ENCODE results near the gene PCSK7. TPM values are rescaled to one million over a fixed set of nuclear protein-coding genes. Genes with fewer than 3 reads are reported as not detected.
"Not testable (repeated sequence)": the region's sequence is repeated elsewhere in the genome, so short reads cannot be mapped to it uniquely, and the experiment has no call there.

The PCSK7 gene
- total RNA-seq, 1 donor from 2014 or later: 341 TPM

DNA sequence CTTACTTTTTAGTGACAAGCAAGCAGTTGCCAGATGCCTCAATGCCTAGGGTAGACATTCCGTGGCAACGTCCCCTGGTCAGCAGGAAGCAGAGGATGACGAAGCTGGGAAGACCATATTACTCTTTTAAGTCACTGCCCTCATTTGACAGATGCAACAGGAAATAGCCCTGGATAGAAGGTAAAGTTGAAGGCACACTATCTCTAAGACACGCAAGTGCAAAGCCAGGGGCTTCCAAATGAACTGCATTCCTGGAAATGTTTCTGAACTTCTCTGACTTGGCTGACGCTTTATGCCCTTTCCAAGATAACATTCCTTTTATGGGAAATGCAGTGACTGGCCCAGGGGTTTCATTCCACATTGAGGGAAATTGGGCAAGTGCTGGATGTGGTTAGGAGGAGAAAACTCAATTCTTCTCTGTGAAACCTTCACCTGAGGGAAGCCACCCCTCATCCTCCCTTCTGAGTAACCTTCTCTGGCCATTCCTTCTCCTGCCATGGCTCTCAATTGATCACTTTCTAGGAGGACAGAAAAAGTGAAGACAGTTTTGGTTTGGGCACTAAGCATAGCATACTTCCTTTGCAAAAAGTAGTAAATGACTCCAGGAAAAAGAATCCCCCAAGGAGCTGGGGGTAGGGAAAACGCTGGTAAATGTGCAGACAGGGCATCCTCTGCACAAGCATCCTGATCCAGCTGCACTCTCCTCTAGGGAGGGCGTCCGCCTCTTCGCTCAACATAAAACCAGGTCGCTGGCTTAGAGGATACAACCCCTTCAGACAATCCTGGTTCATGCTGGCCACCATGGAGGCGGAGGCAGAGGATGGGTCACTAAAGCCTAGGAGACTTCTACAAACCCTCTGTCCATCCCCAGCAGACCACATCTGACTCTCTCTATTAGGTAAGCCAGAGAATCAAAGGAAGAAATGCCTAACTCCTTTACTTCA, 14.5 kb downstream of the PCSK7 start:
- ChIA-PET POLR2A (interaction anchor here (1.0 to 1.5 kb wide), 3 partner anchors 21 to 36 kb away, joined by 3 to 4 read pairs (median 4); no protein-coding TSS in a partner anchor), CTCF (no interaction called here)
- intact Hi-C loops (cut with micrococcal nuclease): no loop called here
- Mint-ChIP-seq H3K4me1 (peaks cover 2% of the 10 kb centered on the region), H3K27ac (no peak overlapping the region), H3K27me3 (no peaks in the 10 kb centered on the region), H3K4me3 (no peak overlapping the region), H3K36me3 (ENCODE audit: low read depth) (peaks cover 90% of the 10 kb centered on the region), H3K9me3 (no peaks in the 10 kb centered on the region)
- DNase-seq: no peak
- no peak for ATAC-seq (ENCODE audit: low read depth)
- TF ChIP-seq, protein P1, sequence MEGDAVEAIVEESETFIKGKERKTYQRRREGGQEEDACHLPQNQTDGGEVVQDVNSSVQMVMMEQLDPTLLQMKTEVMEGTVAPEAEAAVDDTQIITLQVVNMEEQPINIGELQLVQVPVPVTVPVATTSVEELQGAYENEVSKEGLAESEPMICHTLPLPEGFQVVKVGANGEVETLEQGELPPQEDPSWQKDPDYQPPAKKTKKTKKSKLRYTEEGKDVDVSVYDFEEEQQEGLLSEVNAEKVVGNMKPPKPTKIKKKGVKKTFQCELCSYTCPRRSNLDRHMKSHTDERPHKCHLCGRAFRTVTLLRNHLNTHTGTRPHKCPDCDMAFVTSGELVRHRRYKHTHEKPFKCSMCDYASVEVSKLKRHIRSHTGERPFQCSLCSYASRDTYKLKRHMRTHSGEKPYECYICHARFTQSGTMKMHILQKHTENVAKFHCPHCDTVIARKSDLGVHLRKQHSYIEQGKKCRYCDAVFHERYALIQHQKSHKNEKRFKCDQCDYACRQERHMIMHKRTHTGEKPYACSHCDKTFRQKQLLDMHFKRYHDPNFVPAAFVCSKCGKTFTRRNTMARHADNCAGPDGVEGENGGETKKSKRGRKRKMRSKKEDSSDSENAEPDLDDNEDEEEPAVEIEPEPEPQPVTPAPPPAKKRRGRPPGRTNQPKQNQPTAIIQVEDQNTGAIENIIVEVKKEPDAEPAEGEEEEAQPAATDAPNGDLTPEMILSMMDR (IDR thresholded peaks at IDR 0.05): no peak

DNA sequence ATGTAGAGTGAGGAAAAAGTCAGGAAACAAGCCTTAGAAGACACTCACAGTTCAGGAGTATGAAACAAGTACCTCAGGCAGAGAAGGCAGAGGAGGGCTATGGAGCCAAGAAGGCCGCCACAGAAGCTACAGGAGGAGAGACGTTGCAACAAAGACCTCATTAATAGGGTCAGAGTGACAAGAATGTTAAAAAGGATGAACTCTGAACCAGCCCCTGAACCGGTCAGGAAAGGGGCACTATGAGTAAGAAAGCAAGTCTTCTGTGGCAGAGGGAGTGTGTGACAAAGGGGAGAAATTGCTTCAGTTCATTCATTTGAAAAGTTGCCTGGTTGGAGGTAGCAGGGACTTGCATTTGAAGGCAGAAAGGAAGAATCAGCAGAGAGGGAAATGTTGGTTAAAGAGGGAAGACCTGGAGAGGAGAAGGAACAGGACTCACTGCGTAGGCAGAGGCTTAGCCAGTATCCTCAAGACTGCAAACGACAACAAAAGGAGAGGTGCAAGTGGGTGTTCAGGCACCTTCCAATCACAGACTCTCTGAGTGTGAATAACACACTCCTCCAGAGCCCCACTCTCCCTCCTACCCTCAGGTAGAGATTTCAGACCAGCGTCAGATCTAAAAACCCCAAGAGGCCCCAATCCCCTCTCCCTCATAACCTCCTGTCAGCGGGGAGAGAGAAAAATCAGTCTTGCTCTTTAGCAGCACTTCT, 17.3 kb downstream of the PCSK7 start:
- intact Hi-C loops (cut with micrococcal nuclease): no loop called here
- no peaks in the 10 kb centered on the region for H3K4me1 Mint-ChIP-seq
- ATAC-seq (ENCODE audit: low read depth): no peak
- peaks cover 89% of the 10 kb centered on the region for H3K36me3 Mint-ChIP-seq (ENCODE audit: low read depth)
- no peak overlapping the region for H3K27ac Mint-ChIP-seq
- H3K4me3 Mint-ChIP-seq: no peak overlapping the region
- no peaks in the 10 kb centered on the region for H3K27me3 Mint-ChIP-seq
- H3K9me3 Mint-ChIP-seq: no peaks in the 10 kb centered on the region
- TF ChIP-seq, protein P1 (IDR thresholded peaks at IDR 0.05): no peak
- CTCF ChIA-PET: no interaction called here
- POLR2A ChIA-PET: interaction anchor here (0.7 to 1.0 kb wide), 4 partner anchors 33 to 100 kb away, joined by 3 to 4 read pairs (median 4); no protein-coding TSS in a partner anchor
- no peak for DNase-seq

DNA sequence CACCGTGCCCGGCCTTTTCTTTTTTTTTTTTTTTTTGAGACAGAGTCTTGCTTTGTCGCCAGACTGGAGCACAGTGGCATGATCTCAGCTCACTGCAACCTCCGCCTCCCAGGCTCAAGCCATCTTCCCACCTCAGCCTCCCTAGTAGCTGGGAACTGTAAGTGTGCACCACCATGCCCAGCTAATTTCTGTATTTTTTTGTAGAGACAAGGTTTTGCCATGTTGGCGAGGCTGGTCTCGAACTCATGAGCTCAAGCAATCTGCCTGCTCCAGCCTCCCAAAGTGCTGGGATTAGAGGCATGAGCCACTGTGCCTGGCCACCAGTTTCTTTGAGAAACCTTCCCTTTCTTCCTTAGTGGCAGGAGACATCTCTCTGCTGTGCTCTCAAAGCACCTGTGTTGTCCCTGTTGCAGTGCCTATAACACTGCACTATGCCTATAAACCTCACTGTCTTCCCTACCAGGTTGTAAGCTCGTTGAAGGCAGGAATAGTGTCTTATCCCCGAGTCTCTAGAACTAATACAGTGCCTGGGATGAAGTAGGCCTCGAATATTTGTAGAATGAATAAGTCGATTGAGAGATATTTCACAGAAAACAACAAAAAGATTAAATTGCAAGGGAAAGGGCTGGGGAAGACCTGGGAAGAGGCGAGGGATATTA, 19.0 kb downstream of the PCSK7 start:
- no peaks in the 10 kb centered on the region for H3K9me3 Mint-ChIP-seq
- H3K36me3 Mint-ChIP-seq (ENCODE audit: low read depth): peaks cover 78% of the 10 kb centered on the region
- CTCF ChIA-PET: no interaction called here
- ATAC-seq (ENCODE audit: low read depth): no peak
- no peak for DNase-seq
- no peaks in the 10 kb centered on the region for H3K27me3 Mint-ChIP-seq
- POLR2A ChIA-PET: interaction anchor here (0.9 kb wide), 1 partner anchor 16 kb away, joined by 11 read pairs; no protein-coding TSS in a partner anchor
- TF ChIP-seq, protein P1 (IDR thresholded peaks at IDR 0.05): no peak
- no peak overlapping the region for H3K27ac Mint-ChIP-seq
- no peak overlapping the region for H3K4me3 Mint-ChIP-seq
- no peaks in the 10 kb centered on the region for H3K4me1 Mint-ChIP-seq
- intact Hi-C loops (cut with micrococcal nuclease): no loop called here

DNA sequence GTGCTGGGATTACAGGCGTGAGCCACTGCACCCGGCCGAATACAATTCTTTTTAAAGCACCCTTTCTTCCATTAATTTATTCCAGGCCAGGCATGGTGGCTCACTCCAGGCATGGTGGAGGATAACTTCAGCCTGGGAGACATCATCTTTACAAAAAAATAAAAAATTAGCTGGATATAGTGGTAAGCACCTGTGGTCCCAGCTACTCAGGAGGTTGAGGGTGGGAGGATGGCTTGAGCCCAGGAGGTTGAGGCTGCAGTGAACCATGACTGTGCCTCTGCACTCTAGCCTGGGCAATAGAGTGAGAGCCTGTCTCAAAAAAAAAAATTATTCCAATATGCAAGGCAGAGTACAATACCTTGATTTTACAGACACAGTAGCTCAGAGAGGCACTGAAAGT, 21.3 kb downstream of the PCSK7 start:
- ATAC-seq (ENCODE audit: low read depth) (no peak), DNase-seq (no peak)
- POLR2A ChIA-PET: interaction anchor here (1.2 to 1.3 kb wide), 2 partner anchors 9 to 32 kb away, joined by 3 read pairs; no protein-coding TSS in a partner anchor
- CTCF ChIA-PET: interaction anchor here (1.1 to 1.8 kb wide), 2 partner anchors 16 to 30 kb away, joined by 3 to 5 read pairs; no protein-coding TSS in a partner anchor
- Mint-ChIP-seq H3K27ac (no peak overlapping the region), H3K4me3 (no peak overlapping the region), H3K9me3 (no peaks in the 10 kb centered on the region), H3K36me3 (ENCODE audit: low read depth) (peaks cover 59% of the 10 kb centered on the region), H3K4me1 (no peaks in the 10 kb centered on the region), H3K27me3 (no peaks in the 10 kb centered on the region)
- TF ChIP-seq, protein P1 (IDR thresholded peaks at IDR 0.05): no peak
- intact Hi-C loops (cut with micrococcal nuclease): no loop called here

DNA sequence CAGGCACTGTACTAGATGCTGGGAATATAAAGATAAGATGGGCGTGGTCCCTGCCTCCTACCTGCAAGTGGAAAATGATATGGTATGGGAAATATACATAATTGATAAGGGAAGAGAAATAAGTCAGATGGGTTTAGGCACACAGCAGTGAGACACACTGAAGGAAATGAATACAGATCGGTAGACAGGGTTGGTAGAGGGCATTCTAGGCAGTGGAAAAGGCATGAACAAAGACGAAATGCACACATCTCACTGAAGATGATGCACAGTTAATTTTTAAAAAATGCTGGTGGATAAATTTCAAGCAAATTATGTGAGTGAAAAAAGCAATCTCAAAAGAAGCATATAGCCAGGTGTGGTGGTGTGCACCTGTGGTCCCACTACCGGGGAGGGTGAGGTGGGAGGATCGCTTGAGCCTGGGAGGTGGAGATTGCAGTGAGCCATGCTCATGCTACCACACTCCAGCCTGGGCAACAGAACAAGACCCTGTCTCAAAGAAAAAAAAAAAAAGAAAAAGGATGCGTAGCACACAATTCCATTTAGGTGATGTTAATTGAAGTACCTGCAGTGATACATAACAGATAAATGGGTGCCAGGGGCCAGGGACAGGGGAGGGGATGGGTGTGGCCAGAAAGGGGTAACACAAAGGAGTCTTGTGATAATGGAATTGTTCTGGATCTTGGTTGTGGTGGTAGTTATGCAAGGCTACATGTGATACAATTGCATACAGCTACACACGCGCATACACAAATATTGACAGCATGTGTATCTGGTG, 22.3 kb downstream of the PCSK7 start:
- not testable (repeated sequence) for ATAC-seq (ENCODE audit: low read depth); H3K4me1 Mint-ChIP-seq; H3K4me3 Mint-ChIP-seq; DNase-seq; H3K9me3 Mint-ChIP-seq; H3K27me3 Mint-ChIP-seq
- intact Hi-C loops (cut with micrococcal nuclease): loop anchor here (5.0 kb wide), 1 partner anchor 77 kb away; no protein-coding TSS in a partner anchor
- peaks cover 65% of the 10 kb centered on the region for H3K36me3 Mint-ChIP-seq (ENCODE audit: low read depth)
- ChIA-PET CTCF (interaction anchor here (1.1 to 1.8 kb wide), 2 partner anchors 17 to 29 kb away, joined by 3 to 5 read pairs; no protein-coding TSS in a partner anchor), POLR2A (interaction anchor here (1.3 kb wide), 1 partner anchor 30 kb away, joined by 3 read pairs; no protein-coding TSS in a partner anchor)
- H3K27ac Mint-ChIP-seq: peak overlapping the region; percentile 27

DNA sequence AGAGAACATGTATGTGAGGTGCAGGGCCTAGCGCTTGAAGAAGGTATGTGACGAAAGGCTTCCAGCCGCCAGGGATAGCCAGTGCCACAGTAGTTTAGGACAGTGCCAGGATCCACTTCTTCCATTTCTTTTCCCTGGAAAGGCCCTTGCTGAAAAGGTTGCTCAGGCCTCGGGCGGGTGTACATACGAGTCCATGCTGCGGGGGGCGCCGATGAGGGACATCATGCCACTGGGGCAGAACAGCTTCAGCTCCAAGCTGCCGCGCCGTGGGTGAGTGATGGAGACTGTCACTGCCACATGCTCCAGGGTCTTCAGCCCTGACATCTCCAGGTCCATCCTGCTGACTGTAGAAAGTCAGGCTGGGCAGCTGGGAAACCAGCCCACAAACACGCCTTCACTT, 23.2 kb downstream of the PCSK7 start:
- CTCF ChIA-PET; H3K4me1 Mint-ChIP-seq; POLR2A ChIA-PET; ATAC-seq (ENCODE audit: low read depth); H3K27me3 Mint-ChIP-seq; DNase-seq; H3K27ac Mint-ChIP-seq; H3K9me3 Mint-ChIP-seq; H3K4me3 Mint-ChIP-seq: not testable (repeated sequence)
- peaks cover 65% of the 10 kb centered on the region for H3K36me3 Mint-ChIP-seq (ENCODE audit: low read depth)
- intact Hi-C loops (cut with micrococcal nuclease): loop anchor here (5.0 kb wide), 1 partner anchor 76 kb away; no protein-coding TSS in a partner anchor

DNA sequence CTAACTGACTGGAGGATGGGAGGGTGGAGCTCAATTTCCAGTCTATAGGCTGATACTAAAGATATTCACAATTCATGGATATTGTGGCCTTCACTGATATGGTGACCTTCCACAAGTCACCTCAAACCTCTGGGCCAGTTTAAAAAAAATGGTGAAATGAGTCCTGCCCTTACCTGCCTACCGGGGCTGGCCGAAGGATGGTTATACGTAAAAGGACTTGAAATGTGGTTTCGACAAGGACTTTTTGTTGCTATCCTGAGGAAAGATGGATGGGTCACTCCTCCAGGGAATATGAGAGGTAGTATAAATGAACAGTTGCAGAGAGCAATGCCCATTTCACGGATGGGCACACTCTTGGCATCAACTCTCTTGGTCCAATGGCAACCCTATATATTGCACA, 24.4 kb downstream of the PCSK7 start:
- intact Hi-C loops (cut with micrococcal nuclease): loop anchor here (5.0 kb wide), 1 partner anchor 75 kb away; no protein-coding TSS in a partner anchor
- POLR2A ChIA-PET; DNase-seq; H3K4me3 Mint-ChIP-seq; H3K4me1 Mint-ChIP-seq; ATAC-seq (ENCODE audit: low read depth); H3K9me3 Mint-ChIP-seq; H3K27me3 Mint-ChIP-seq; CTCF ChIA-PET; H3K27ac Mint-ChIP-seq: not testable (repeated sequence)
- H3K36me3 Mint-ChIP-seq (ENCODE audit: low read depth): peaks cover 65% of the 10 kb centered on the region

Data from activated B cell treated with CpG ODN at 0.5 μM for 24 hours (primary cell).